GM15510 (cell line): ENCODE results near the gene MVK.

Experiments used
- POLR2A ChIP-seq: IDR thresholded peaks from 3 replicates; pipeline ENCODE4 v1.6.1; 2011; ENCODE audit warnings: borderline replicate concordance; ENCODE audit not compliant: insufficient read length; ENCODE audit errors: extremely low read depth

The MVK gene

GRCh38 chr12:109573029-109573913 is at the start of gene MVK, which contains the start of gene MMAB:
Gene MVK (plus strand): TSS chr12:109573794. CDS start chr12:109574823, 1,029 bp downstream.
Gene MMAB (minus strand): TSS chr12:109573504. CDS start chr12:109573480, 24 bp downstream.
- peak; percentile 84 for TF ChIP-seq POLR2A

GRCh38 chr12:109524466-109525278 is 48.9 kb upstream of the MVK start:
- TF ChIP-seq POLR2A: no peak

- no peak for TF ChIP-seq POLR2A
Measured at GRCh38 chr12:109525279-109525585, 48.4 kb upstream of the MVK start.

GRCh38 chr12:109527489-109528123 is 46.0 kb upstream of the MVK start:
- TF ChIP-seq POLR2A: no peak

- TF ChIP-seq POLR2A: no peak
Measured at GRCh38 chr12:109529691-109530640, 43.6 kb upstream of the MVK start.

- no peak for TF ChIP-seq POLR2A
Measured at GRCh38 chr12:109531411-109531810, 42.2 kb upstream of the MVK start.

- no peak for TF ChIP-seq POLR2A
Measured at GRCh38 chr12:109532721-109533486, 40.7 kb upstream of the MVK start.

- no peak for TF ChIP-seq POLR2A
Measured at GRCh38 chr12:109533487-109533740, 40.2 kb upstream of the MVK start.

GRCh38 chr12:109534456-109534855 is 39.1 kb upstream of the MVK start:
- no peak for TF ChIP-seq POLR2A

- no peak for TF ChIP-seq POLR2A
Measured at GRCh38 chr12:109535231-109535862, 38.2 kb upstream of the MVK start.

- TF ChIP-seq POLR2A: no peak
Measured at GRCh38 chr12:109535863-109536250, 37.7 kb upstream of the MVK start.

- no peak for TF ChIP-seq POLR2A
Measured at GRCh38 chr12:109537136-109537535, 36.5 kb upstream of the MVK start.

- TF ChIP-seq POLR2A: no peak
Measured at GRCh38 chr12:109538191-109538863, 35.3 kb upstream of the MVK start.
